ENCODE data around the gene TBX1. TPM values are rescaled to one million over a fixed set of nuclear protein-coding genes. Genes with fewer than 3 reads are reported as not detected.

The TBX1 gene
- total RNA-seq, 2 experiments from 2014 or later = 0.23 TPM; not detected in 1

DNA sequence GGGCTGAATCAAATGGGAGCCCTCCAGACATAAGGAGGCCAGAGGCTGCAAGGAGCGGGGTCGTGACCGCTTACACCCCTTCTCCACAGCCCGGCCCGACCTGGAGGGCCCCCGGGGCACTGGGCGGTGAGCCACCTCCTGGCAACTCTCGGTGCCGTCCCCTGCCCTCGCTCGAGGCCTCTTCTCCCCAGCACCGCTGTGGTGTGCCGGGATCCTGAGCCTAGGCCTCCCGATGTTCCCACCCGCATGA, 37.7 kb upstream of the TBX1 start:
- H3K36me3 ChIP-seq (ENCODE audit: insufficient read depth, low read length) = no peaks in the 10 kb centered on the region
- POLR2A ChIA-PET = no interaction called here
- H3K4me3 ChIP-seq (ENCODE audit: low read depth, low read length, poor library complexity, severe bottlenecking) = no peak overlapping the region
- H3K4me1 ChIP-seq (ENCODE audit: insufficient read depth, low read length, poor library complexity, severe bottlenecking) = no peaks in the 10 kb centered on the region
- H3K27ac ChIP-seq (ENCODE audit: low read depth, low read length, poor library complexity, severe bottlenecking) = no peak overlapping the region
- DNase-seq (ENCODE audit: low spot score) = no peak
- no peaks in the 10 kb centered on the region for H3K9me3 ChIP-seq (ENCODE audit: low read length)
- no peak overlapping the region for H2AFZ ChIP-seq (ENCODE audit: low read length)
- no TSS peak for BruUV-seq (replicated peaks)
- no peak for TF ChIP-seq EZH2phosphoT487 (IDR thresholded peaks at IDR 0.05; ENCODE audit: borderline replicate concordance, low read depth, low read length)
- TF ChIP-seq, protein P1, sequence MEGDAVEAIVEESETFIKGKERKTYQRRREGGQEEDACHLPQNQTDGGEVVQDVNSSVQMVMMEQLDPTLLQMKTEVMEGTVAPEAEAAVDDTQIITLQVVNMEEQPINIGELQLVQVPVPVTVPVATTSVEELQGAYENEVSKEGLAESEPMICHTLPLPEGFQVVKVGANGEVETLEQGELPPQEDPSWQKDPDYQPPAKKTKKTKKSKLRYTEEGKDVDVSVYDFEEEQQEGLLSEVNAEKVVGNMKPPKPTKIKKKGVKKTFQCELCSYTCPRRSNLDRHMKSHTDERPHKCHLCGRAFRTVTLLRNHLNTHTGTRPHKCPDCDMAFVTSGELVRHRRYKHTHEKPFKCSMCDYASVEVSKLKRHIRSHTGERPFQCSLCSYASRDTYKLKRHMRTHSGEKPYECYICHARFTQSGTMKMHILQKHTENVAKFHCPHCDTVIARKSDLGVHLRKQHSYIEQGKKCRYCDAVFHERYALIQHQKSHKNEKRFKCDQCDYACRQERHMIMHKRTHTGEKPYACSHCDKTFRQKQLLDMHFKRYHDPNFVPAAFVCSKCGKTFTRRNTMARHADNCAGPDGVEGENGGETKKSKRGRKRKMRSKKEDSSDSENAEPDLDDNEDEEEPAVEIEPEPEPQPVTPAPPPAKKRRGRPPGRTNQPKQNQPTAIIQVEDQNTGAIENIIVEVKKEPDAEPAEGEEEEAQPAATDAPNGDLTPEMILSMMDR (conservative IDR thresholded peaks at IDR 0.05; ENCODE audit: low read length) = no peak
- H3K9me2 ChIP-seq (ENCODE audit: insufficient read depth, low read length) = no peaks in the 10 kb centered on the region
- no peaks in the 10 kb centered on the region for H3K79me2 ChIP-seq (ENCODE audit: insufficient read depth, low read depth, low read length)
- CTCF ChIA-PET (ENCODE audit: unreplicated experiment) = no interaction called here
- no peaks in the 10 kb centered on the region for H4K20me1 ChIP-seq (ENCODE audit: insufficient read depth, low read length)
- H3K4me2 ChIP-seq (ENCODE audit: low read length) = no peak overlapping the region
- intact Hi-C loops (cut with micrococcal nuclease; ENCODE audit: unreplicated experiment) = no loop called here

DNA sequence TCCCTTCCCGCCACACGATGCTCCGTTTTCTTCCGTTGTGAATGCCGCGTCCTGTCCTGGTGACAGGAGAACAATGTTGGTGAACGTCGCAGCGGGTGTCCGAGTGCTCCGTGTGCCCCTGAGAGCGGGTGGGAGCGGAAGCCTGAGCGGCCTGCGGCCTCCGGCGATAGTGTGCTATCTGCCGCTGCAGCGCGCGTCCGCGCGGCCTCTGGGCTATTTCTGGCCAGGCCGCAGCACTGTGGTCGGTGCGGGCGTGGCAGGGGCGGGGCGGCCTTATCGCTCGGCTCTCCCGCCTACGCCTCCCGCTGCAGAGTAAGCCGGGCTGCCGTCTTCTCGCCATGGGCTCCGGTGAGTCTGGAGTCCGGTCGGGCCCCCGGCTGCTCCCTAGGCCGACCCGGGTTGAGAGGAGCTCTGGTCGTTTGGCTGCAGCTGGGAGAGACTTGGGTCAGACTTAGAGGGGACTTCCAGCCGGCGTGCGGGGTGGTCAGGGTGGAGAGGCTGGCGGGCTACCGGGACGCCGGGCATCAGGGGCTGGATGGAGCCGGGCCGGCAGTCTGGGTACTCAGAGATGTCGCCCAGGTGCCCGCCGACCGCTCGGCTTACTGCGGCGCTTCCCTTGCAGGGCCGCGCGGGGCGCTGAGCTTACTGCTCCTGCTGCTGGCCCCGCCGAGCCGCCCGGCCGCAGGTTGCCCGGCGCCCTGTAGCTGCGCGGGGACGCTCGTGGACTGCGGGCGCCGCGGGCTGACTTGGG, 37.2 kb upstream of the TBX1 start, which contains the start of gene GP1BB:
GP1BB (plus strand) TSS at position 308 of the 751 bp plus-strand sequence; CDS start at position 339, 31 bp downstream.
- ChIA-PET CTCF (ENCODE audit: unreplicated experiment) (no interaction called here), POLR2A (no interaction called here)
- TF ChIP-seq, protein P1 (conservative IDR thresholded peaks at IDR 0.05; ENCODE audit: low read length) = no peak
- TF ChIP-seq EZH2phosphoT487 (IDR thresholded peaks at IDR 0.05; ENCODE audit: borderline replicate concordance, low read depth, low read length) = no peak
- intact Hi-C loops (cut with micrococcal nuclease; ENCODE audit: unreplicated experiment) = no loop called here
- Histone ChIP-seq H3K9me2 (ENCODE audit: insufficient read depth, low read length) (no peaks in the 10 kb centered on the region), H3K36me3 (ENCODE audit: insufficient read depth, low read length) (no peaks in the 10 kb centered on the region), H3K4me1 (ENCODE audit: insufficient read depth, low read length, poor library complexity, severe bottlenecking) (no peaks in the 10 kb centered on the region), H3K4me2 (ENCODE audit: low read length) (no peak within 1 kb of the TSS), H3K79me2 (ENCODE audit: insufficient read depth, low read depth, low read length) (no peaks in the 10 kb centered on the region), H3K27ac (ENCODE audit: low read depth, low read length, poor library complexity, severe bottlenecking) (no peak within 1 kb of the TSS), H3K4me3 (ENCODE audit: low read depth, low read length, poor library complexity, severe bottlenecking) (no peak within 1 kb of the TSS), H3K9me3 (ENCODE audit: low read length) (no peaks in the 10 kb centered on the region), H2AFZ (ENCODE audit: low read length) (no peak within 1 kb of the TSS), H4K20me1 (ENCODE audit: insufficient read depth, low read length) (no peaks in the 10 kb centered on the region)
- BruUV-seq (replicated peaks) = no TSS peak
- DNase-seq (ENCODE audit: low spot score) = no peak

DNA sequence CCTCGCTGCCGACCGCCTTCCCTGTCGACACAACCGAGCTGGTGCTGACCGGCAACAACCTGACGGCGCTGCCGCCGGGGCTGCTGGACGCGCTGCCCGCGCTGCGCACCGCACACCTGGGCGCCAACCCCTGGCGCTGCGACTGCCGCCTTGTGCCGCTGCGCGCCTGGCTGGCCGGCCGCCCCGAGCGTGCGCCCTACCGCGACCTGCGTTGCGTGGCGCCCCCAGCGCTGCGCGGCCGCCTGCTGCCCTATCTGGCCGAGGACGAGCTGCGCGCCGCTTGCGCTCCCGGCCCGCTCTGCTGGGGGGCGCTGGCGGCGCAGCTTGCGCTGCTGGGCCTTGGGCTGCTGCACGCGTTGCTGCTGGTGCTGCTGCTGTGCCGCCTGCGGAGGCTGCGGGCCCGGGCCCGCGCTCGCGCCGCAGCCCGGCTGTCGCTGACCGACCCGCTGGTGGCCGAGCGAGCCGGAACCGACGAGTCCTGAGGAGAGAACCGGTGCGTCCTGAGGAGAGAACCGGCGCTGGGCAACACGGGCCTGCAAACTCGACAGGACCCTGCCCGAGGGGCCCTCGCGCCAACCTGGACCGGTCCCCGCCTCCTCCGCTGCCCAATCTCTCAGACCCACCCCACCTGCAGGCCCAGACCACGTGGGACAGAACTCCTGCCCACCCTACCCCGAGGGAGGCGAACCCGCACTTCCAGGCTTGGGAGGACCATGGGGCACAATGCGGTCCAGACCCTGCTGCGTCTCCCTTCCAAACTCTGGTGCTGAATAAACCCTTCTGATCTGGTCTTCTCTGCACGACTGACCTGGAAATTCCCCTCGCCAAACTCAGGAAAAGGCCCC, 36.4 kb upstream of the TBX1 start:
- ChIA-PET POLR2A (no interaction called here), CTCF (ENCODE audit: unreplicated experiment) (no interaction called here)
- Histone ChIP-seq H3K27ac (ENCODE audit: low read depth, low read length, poor library complexity, severe bottlenecking) (no peak overlapping the region), H3K4me3 (ENCODE audit: low read depth, low read length, poor library complexity, severe bottlenecking) (no peak overlapping the region), H3K9me2 (ENCODE audit: insufficient read depth, low read length) (no peaks in the 10 kb centered on the region), H3K4me2 (ENCODE audit: low read length) (no peak overlapping the region), H4K20me1 (ENCODE audit: insufficient read depth, low read length) (no peaks in the 10 kb centered on the region), H3K9me3 (ENCODE audit: low read length) (no peaks in the 10 kb centered on the region), H3K36me3 (ENCODE audit: insufficient read depth, low read length) (no peaks in the 10 kb centered on the region), H3K79me2 (ENCODE audit: insufficient read depth, low read depth, low read length) (no peaks in the 10 kb centered on the region), H3K4me1 (ENCODE audit: insufficient read depth, low read length, poor library complexity, severe bottlenecking) (no peaks in the 10 kb centered on the region), H2AFZ (ENCODE audit: low read length) (no peak overlapping the region)
- no peak for TF ChIP-seq EZH2phosphoT487 (IDR thresholded peaks at IDR 0.05; ENCODE audit: borderline replicate concordance, low read depth, low read length)
- TF ChIP-seq, protein P1 (conservative IDR thresholded peaks at IDR 0.05; ENCODE audit: low read length) = 0 out of 2 replicates have a peak, but pooled peaks have one; percentile 28
- peak; percentile 28 for DNase-seq (ENCODE audit: low spot score)
- intact Hi-C loops (cut with micrococcal nuclease; ENCODE audit: unreplicated experiment) = no loop called here
- no TSS peak for BruUV-seq (replicated peaks)
